Measurements from ENCODE around the gene IQCN.

The IQCN gene

GRCh38 chr19:18208098-18208951 lies 65.9 kb downstream of the IQCN start:
- peak; percentile 68 for DNase-seq

Data from activated T-cell treated with anti-CD3 and anti-CD28 coated beads, Interleukin-2, amount 50 U/mL, for 1 hour (primary cell).